Neural progenitor cell (in vitro differentiated cells): ENCODE measurements around the gene ADCY9.

Experiments
- CTCF ChIP-seq: fragments of 200-600 bp; sonication (generic); IDR thresholded peaks from 2 replicates; pipeline ENCODE4 v1.5.1; 2017; ENCODE audit warnings: antibody characterized with exemption, mild to moderate bottlenecking
- EZH2 ChIP-seq: fragments of 200-600 bp; sonication (generic); IDR thresholded peaks from 2 replicates; pipeline ENCODE4 v1.6.1; 2017; ENCODE audit warnings: antibody characterized with exemption, mild to moderate bottlenecking, moderate library complexity

- TF ChIP-seq CTCF, result no peak
- no peak for TF ChIP-seq EZH2
These were observed 158.8 kb downstream of the ADCY9 start for GRCh38 chr16:3957344-3957980.
